HG03571 (cell line): ENCODE results near the gene ALG2.
A peak's percentile ranks its signal among the peaks of the same experiment; 100 is the strongest.
"Not testable (repeated sequence)": the region's sequence is repeated elsewhere in the genome, so short reads cannot be mapped to it uniquely, and the experiment has no call there.

ENCODE experiments used
- ATAC-seq: cut with Tn5 transposase; IDR thresholded peaks from one replicate; pipeline ENCODE4 v1.9.1; 2021; ENCODE audit not compliant: unreplicated experiment

ALG2 gene

GRCh38 chr9:99239341-99240060 is 17.8 kb upstream of the ALG2 start:
- ATAC-seq: no peak

GRCh38 chr9:99238331-99238730 is 16.6 kb upstream of the ALG2 start:
- no peak for ATAC-seq

- not testable (repeated sequence) for ATAC-seq
These were observed 16.1 kb upstream of the ALG2 start for GRCh38 chr9:99237849-99238248.

GRCh38 chr9:99237356-99237755 is 15.6 kb upstream of the ALG2 start:
- no peak for ATAC-seq

- ATAC-seq: peak; percentile 98
These were observed 14.3 kb upstream of the ALG2 start for GRCh38 chr9:99235926-99236634.

- no peak for ATAC-seq
These were observed 13.3 kb upstream of the ALG2 start for GRCh38 chr9:99235069-99235468.

GRCh38 chr9:99234618-99235017 is 12.9 kb upstream of the ALG2 start:
- no peak for ATAC-seq

- ATAC-seq: no peak
These were observed 10.0 kb upstream of the ALG2 start for GRCh38 chr9:99231711-99232110.

- no peak for ATAC-seq
These were observed 8.5 kb upstream of the ALG2 start for GRCh38 chr9:99230206-99230605.

- ATAC-seq: no peak
These were observed 4.3 kb upstream of the ALG2 start for GRCh38 chr9:99226054-99226453.

GRCh38 chr9:99224445-99224844 is 2.7 kb upstream of the ALG2 start:
- no peak for ATAC-seq

GRCh38 chr9:99222416-99223270 is 901 bp upstream of the ALG2 start:
- ATAC-seq: peak; percentile 26

- no peak for ATAC-seq
These were observed 499 bp downstream of the ALG2 start for GRCh38 chr9:99221266-99221620.

- no peak for ATAC-seq
These were observed 1.7 kb downstream of the ALG2 start for GRCh38 chr9:99220011-99220410.

GRCh38 chr9:99216073-99216472 is 5.7 kb downstream of the ALG2 start:
- no peak for ATAC-seq

- ATAC-seq: no peak
These were observed 8.5 kb downstream of the ALG2 start for GRCh38 chr9:99213197-99213596.

- no peak for ATAC-seq
These were observed 10.0 kb downstream of the ALG2 start for GRCh38 chr9:99211746-99212145.

GRCh38 chr9:99210572-99210971 is 11.2 kb downstream of the ALG2 start:
- no peak for ATAC-seq

- ATAC-seq: no peak
These were observed 20.1 kb downstream of the ALG2 start for GRCh38 chr9:99201603-99202002.

GRCh38 chr9:99199938-99200539 is 21.7 kb downstream of the ALG2 start:
- peak; percentile 60 for ATAC-seq

GRCh38 chr9:99197987-99198386 is 23.8 kb downstream of the ALG2 start:
- ATAC-seq: no peak
